GM18502 (cell line): ENCODE measurements around the gene TEAD2.

Experiments
- ATAC-seq: cut with Tn5 transposase; IDR thresholded peaks from one replicate; pipeline ENCODE4 v1.9.1; 2021; ENCODE audit warnings: mild to moderate bottlenecking; ENCODE audit not compliant: unreplicated experiment, poor library complexity

TEAD2 gene

DNA sequence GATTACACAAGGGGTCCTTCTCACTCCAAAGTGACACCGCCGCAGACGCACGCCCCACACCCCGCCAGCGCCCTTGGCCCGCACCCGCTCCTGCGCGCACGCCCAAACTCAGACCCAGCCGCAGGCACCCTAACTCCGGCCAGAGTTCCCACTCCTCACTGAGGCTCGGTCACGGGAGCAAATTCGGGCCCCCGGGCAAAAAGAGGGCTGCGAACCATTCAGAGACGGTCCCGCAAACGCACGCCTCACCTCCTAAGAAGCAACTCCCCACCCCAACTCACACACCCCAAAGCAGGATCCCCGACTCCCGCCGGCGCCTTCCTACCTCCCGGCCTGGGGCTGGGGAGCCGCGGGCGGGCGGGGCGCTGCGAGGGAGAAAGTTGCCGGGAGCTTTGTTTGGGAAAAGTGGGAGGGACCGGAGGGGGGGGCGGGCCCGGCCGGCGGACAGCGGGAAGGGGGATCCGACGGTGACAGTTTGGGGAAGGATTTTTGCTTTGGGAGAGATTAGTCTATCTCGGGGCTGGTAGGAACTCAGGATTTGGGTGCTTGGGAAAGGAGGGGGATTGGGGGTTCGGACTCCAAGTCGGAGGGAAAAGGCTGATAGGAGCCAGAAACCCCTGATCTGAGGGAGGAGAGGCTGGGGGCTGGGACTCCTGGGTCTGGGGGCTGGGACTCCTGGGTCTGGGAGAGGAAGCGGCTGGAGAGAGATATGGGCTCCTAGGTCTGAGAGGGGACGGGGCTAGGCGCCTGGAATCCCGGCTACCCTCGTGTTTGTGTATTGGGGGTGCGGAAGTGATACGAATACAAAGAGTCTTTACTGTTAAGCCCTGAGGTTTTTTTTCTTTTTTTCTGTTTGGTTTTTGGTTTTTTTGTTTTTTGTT is at the start of gene TEAD2:
Gene TEAD2, minus strand, starts transcription at position 369 of the 881 bp plus-strand sequence. CDS start 2,341 bp downstream, outside the sequence.
- no peak for ATAC-seq

DNA sequence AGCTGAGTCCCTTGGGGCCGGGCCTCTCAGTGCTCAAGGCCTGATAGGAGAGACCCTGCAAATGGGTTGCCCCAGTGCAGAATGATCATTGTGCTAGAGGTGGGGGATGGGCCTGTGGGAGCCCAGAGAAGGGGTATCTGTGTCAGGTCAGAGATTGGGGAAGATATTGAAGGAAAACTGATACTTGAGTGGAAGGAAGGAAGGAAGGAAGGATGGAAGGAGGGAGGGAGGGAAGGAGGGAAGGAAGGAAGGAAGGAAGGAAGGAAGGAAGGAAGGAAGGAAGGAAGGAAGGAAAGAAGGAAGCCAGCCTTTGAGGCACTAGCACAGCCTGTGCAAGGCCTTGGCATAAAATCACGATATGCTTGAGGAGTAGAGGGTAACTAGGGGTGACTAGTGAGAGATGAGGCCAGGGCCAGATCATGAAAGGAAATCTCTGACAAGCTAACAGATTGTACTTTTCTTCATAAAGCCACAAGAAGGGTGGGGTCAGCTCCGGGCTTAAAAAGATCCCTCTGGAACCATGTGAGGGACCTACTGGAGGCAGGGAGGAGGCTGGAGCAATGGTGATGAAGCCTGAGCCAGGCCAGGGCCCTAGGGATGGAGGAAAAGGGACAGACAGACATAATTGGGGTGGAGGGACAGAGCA is 49.6 kb upstream of the TEAD2 start:
- no peak for ATAC-seq

DNA sequence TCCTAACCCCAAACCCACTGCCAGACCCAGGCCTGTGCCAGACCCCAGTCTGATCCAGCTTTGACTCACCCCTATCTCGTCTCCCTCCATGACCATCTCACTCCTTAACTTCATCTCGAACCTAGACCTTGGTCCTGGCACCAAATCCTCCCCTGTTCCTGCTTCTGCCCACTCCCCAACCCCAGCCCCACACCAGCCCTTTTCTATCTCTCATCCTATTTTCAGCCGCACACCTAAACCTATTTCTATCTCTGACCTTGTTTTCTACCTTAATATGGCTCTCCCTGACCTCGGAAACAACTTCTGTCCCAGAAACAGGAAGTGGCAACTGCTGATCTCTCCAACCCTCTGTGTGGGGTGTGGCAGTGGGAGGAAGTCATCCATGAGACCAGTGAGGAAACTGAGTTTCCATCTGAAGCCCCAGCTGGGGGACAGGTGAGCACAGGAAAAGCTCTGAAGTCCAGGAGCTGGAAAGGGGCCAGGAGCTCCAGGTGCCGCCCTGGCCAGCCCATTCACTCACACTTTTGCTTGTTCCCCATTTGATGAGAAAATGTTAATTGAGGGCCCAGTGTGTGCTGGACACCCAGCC is 47.3 kb upstream of the TEAD2 start:
- ATAC-seq, result no peak

DNA sequence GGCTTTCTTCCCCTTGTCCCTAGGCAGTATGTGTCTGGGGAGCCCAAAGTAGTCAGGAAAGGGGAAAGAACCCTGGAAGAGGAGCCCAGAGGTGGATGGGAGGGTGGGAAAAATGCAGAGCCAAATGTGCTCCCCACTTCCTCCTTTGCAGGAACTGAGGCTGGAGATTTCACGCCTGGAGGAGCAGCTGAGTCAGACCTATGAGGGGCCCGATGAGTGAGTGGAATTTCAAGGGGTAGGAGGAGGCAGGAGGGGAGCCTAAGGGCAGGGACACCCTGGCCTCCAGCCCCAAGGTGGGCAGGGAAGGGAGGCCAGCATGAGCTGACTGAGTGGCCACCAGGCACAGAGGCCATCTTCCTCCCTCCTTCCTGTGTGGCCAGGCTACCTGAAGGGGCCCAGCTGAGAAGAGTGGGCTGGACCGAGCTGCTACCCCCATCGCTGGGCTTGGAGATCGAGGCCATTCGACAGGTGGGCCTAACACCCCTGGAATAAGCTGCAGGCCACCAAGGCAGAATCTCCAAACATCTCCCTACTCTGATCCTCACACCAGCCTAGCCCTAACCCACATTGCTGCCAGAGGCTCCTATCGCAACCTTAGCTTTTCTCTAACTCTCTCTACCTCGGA is 46.7 kb upstream of the TEAD2 start:
- ATAC-seq, result no peak

DNA sequence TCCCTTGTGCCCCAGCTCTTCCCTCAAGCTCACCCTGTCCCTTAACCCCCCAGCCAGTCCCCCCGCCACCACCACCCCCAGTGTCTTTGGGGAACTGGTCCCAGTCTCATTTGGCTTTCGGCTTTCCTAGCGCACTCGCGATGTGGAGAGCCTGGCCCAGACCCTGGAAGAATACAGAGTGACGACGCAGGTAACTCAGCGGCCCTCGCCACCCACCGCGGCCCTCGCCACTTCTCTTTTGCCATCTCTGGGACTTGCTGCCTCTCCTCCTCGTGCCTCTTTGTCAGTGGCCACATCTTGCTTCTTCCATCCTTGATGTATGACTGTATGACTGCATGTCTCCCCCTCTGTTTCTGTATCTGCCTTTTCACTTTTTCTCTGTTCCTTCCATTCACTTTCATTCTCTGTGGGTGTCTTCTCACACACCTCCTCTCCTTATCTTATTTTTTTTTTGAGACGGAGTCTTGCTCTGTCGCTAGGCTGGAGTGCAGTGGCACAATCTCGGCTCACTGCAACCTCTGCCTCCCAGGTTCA is 45.3 kb upstream of the TEAD2 start:
- ATAC-seq, result no peak

DNA sequence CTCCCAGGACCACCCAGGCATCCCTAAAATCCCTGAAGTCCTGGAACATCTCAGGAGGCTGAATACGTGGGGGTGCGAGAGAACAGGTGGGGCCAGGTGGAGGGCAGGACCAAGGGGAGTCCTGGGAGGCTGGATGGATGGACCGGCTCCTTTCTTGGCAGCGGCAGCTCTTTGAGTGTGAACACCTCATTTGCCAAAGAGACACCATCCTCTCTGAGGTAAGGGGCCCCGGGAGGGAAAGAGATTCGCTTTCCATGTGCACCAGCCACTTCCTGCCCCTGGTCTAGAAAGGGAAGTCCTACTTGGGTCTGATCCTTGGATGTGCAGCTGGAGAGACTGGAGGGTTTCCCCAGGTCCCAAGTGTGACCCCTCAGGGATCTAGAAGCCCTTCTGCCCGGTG is 44.9 kb upstream of the TEAD2 start:
- no peak for ATAC-seq

DNA sequence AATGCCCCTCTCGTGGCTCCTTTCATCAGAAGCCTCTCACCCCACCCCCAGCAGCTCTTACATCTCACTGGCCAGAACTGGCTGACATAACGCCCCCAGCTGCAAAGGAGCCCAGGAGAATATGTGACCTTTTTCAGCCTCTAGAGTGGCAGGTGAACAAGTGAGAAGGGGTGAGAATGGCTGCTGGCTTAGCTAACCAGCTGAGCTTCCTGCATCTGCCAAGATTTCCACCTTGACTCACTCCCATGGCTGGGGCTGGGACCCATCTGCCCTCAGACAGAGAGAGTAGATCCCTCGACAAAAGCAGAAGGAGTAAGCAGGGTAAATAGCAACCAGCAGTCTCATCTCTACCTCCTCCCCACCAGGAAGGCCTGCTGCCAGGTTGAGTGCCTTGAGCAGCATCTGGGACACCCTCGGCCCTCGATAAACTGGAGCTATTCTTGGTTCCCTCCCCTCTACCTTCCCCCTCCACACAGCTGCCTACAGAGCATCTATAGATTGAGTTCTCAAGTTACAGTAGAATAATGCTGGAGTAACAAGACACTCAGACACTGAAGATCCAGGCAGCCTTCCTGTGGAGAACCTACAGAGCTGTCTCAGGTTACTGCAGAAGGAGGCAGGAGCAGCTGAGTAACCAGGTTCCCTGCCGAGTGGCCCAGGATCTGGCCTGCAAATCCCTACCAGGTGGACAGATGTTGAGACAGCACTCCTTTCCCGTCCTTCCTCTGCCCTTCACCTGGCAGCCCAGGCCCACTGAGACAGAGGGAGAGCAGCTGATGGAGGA is 41.4 kb upstream of the TEAD2 start:
- no peak for ATAC-seq

DNA sequence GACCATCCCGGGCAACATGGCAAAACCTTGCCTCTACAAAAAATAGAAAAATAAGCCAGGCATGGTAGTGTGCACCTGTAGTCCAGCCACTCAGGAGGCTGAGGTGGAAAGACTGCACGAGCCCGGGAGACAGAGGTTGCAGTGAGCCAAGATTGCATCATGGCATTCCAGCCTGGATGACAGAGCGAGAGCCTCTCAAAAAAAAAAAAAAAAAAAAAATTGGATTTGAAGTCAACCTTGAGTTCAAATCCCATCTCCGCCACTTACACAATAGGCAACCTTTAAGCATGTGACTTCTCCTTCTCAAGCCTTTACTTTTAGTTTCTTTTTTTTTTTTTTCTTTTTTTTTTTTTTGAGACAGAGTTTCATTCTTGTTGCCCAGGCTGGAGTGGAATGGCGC is 37.8 kb upstream of the TEAD2 start:
- ATAC-seq, result no peak

DNA sequence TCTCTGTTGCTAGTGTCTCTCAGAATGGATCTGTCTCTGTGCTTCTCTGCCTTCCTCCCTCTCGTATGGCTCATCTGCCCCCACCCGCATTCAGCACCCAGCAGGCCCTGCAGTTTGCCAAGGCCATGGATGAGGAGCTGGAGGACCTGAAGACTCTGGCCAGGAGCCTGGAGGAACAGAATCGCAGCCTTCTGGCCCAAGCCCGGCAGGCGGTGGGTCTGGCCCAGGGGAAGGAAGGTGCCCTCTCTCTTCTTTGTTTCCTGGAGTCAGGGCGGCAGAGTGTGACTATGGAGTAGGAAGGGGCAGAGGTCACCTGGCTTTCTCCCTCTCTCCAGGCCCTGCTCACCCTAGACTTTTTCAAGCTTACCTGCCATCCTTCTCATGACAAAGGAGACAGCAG is 36.7 kb upstream of the TEAD2 start:
- no peak for ATAC-seq

DNA sequence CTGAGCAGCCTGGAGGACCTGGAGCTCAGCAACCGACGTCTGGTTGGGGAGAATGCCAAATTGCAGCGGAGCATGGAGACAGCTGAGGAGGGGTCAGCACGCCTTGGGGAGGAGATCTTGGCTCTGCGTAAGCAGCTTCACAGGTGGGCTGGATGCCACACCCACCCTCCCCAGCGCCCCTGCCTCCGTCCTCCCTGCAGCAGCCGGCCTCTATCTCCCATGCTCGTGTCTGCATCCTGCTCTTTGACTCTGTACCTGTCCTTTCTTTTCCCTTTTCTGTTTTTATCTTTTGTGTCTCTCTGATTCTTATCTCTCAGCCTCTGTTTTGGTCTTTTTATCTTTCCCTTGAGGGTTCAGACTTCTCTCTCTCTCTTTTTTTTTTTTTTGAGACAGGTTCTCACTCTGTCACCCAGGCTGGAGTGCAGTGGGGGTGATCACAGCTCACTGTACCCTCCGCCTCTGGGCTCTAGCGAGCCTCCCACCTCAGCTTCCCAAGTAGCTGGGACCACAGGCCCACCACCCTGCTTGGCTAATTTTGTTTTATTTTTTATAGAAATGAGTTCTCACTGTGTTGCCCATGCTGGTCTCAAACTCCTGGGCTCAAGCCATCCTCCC is 35.9 kb upstream of the TEAD2 start:
- ATAC-seq, result no peak

DNA sequence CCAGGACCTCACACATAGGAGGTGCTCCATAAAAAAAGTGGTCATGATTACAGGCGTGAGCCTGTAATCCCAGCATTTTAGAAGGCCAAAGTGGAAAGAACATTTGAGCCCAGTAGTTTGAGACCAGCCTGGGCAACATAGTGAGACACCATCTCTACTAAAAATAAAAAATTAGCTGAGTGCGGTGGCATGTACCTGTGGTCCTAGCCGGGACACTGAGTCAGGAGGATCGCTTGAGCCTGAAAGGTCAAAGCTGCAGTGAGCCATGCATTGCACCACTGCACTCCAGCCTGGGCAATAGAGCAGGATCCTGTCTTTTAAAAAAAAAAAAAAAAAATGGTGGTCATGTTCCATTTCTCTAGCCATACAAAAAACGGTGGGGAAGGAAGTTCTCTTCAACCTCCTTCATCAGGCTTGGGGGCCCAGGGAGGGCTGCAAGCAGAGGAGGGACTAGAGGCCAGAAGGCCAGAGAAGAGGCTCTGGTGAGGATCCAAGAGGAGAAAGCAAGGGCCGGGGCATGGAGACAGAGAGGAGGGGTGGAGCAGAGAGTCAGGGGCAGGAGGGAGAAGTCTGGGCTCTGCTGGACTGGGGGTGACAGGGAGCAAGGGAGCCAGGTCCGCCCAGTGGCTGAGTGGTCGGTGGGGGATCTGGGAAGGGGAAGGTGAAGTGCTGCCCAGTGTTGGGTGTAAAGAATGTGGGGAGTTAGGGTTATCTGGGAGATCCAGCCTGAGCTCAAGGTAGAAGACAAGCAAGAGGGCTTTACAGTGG is 34.7 kb upstream of the TEAD2 start:
- ATAC-seq, result no peak

DNA sequence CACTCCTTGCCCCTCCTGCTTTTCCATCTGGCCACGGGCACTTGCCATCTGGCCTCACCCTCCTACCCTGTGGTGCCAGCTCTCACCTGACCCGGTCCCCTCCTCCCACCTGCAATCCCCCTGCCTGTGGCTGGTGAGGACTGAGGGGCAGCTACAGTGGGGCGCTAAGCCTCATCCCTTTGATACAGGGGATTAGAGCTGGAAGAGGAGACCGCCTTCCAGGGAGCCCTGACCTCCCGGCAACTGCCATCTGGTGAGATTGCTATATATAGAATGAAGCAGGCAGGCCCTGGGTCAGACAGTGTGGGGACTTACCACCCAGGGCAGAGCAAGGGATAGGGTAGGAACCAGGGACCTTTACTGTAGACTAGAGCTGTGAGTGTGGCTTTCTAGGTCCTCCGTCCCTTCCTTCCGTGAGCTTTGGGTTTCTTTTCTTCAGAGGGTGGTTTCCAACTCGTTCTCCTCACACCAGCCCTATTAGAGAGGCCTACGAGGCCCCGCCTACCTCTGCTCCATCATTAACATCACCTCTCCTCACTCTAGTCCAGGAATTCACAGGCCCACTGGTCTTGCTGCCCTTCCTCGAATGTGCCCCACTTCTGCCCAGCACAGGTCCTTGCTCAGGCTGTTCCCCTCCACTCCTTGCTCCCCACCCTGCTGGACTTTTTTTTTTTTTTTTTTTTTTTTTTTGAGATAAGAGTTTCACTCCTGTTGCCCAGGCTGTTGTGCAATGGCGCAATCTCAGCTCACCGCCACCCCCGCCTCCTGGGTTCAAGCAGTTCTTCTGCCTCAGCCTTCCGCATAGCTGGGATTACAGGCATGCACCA is 33.6 kb upstream of the TEAD2 start:
- ATAC-seq, result no peak

DNA sequence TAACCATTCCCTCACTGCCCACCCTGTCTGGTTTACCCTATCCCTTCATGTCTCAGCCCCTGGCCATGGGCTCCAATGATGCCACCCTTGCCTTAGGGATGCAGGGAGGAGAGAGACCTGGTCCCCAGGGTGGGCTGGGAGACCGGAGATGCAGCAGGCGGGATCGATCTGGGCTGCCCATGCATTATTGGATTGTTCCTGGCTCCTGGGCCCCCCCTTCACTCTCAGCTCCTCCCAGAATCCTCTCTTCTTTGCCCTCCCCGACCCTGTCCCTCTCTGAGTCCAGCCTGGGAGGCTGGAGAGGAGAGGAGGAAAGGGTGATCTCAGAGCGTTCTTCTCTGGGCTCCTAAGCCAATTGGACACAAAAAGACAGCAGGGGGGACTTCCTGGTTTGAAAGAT is 31.7 kb upstream of the TEAD2 start:
- no peak for ATAC-seq

DNA sequence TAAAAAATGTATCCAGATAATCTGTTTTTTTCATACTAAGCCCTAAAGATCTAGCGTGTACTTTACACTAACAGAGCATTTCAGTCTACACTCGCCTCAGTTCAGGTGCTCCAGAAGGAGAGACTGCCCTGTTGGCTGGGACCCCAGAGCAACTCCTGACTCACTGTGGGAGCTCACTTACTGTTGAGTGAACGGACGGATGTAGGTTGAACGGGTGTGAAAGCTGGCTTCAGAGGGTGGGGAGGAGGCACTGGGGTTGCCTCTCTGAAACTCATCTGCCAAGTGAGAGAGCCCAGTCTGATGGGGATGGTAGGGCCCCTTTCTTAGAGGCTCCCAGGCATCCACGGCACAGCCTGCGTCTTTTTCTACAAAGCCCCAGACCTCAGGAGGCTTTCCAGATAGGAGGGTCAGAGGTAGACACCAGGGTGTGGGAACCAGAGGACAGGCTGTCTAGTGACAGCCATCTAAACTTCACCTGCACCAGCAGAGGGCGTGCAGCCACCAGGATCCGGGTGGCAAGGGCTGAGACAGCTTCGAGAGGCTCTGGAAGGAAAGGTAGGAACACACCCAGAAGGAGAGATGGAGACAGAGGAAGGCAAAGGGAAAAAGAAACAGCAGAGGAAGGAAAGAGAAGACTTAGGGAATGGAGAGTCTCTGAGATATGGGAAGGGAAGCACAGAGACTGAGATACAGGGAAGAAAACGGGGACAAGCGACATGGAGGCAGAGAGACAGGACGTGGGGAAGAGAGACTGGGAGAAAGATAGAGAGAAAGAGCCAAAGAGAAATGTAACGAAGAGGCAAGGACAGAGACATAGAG is 29.6 kb upstream of the TEAD2 start:
- no peak for ATAC-seq

DNA sequence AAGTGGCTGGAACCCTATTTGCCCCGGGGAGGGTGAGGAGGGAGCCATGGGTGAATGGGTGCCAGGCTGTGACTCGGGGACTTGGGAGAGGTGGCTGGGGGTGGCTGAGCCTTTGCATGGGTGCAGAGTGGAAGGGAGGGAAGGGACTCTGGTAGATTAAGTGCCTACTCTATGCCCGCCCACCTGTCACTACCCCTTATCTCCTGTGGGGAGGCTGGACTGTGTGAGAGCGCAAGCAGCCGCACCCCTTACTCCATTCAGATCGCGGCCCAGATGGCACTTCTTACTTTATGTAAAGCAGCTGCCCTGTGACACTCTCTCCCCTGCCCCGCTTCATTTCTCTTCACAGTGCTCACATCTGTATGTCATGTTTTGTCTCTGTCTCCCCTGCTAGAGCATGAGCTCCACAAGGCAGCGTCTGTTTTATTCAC is 28.7 kb upstream of the TEAD2 start:
- ATAC-seq, result no peak

DNA sequence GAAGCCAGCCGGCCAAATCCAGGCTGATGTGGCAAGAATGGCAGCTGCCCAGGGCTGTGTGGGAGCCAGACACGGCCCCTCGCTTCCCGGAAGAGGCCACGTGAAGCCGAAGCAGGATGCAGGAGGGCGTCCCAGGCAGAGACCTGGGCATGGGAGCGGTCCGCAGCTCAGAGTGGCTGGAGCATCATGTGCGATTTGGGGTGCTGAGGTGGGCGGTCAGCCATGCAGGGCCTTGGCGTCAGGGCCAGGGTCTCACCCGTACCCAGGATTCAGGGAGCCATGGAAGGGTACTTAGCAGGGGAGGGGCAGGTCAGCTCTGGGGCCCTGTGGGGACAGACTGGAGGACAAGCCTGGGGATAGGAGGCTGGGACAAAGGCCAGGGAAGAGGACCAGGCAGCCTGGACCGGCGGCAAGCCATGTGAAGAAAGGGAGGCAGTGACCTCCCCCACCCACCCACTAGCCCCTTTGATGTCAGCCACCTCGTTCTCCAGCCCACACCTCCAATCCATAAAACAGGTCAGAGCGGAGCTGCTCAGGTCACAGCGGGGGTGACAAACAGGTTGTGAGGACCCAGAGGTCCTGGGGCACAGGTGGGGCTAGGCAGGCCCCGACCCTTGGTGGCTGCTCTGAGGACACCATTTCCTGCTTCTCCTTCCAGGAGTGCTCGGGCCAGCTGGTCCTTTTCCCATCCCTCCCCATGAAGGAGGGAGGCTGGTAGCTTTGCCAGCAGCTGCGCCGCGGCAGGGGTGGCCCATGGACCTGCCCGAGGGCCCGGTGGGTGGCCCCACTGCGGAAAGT is 28.1 kb upstream of the TEAD2 start:
- ATAC-seq, result no peak
